Stimulated activated CD4-positive, alpha-beta T cell treated with anti-CD3 and anti-CD28 coated beads, Interleukin-15, amount 100 ng/mL, for 24 hours (primary cell): ENCODE data around the gene IFNGR2.
"Not testable (repeated sequence)": the region's sequence is repeated elsewhere in the genome, so short reads cannot be mapped to it uniquely, and the experiment has no call there.

Source experiments
- DNase-seq: peaks from one replicate; pipeline ENCODE4 v3.0.0-alpha.2; 2020

The IFNGR2 gene

GRCh38 chr21:33378081-33378480, 25.1 kb upstream of the IFNGR2 start:
- no peak for DNase-seq

- DNase-seq = not testable (repeated sequence)
Observed at GRCh38 chr21:33379934-33380333, 23.3 kb upstream of the IFNGR2 start.

GRCh38 chr21:33380483-33380998, 22.7 kb upstream of the IFNGR2 start:
- DNase-seq = peak; percentile 95

- DNase-seq = not testable (repeated sequence)
Observed at GRCh38 chr21:33381381-33381780, 21.8 kb upstream of the IFNGR2 start.

GRCh38 chr21:33383056-33383888, 19.9 kb upstream of the IFNGR2 start:
- DNase-seq = peak; percentile 75

GRCh38 chr21:33384841-33385331, 18.3 kb upstream of the IFNGR2 start:
- DNase-seq = peak; percentile 45

GRCh38 chr21:33386222-33386784, 16.9 kb upstream of the IFNGR2 start:
- DNase-seq = no peak

- DNase-seq = no peak
Observed at GRCh38 chr21:33387294-33387693, 15.9 kb upstream of the IFNGR2 start.

- no peak for DNase-seq
Observed at GRCh38 chr21:33388188-33388587, 15.0 kb upstream of the IFNGR2 start.

GRCh38 chr21:33390479-33390878, 12.7 kb upstream of the IFNGR2 start:
- no peak for DNase-seq

GRCh38 chr21:33391656-33392055, 11.6 kb upstream of the IFNGR2 start:
- DNase-seq = no peak

GRCh38 chr21:33392284-33392985, 10.8 kb upstream of the IFNGR2 start:
- no peak for DNase-seq

GRCh38 chr21:33393348-33393747, 9.9 kb upstream of the IFNGR2 start:
- DNase-seq = no peak

GRCh38 chr21:33394260-33394659, 9.0 kb upstream of the IFNGR2 start:
- no peak for DNase-seq

GRCh38 chr21:33395891-33396331, 7.3 kb upstream of the IFNGR2 start:
- DNase-seq = no peak

GRCh38 chr21:33396436-33396835, 6.8 kb upstream of the IFNGR2 start:
- no peak for DNase-seq

- no peak for DNase-seq
Observed at GRCh38 chr21:33396951-33397350, 6.3 kb upstream of the IFNGR2 start.

GRCh38 chr21:33397717-33398116, 5.5 kb upstream of the IFNGR2 start:
- no peak for DNase-seq

GRCh38 chr21:33398361-33398760, 4.9 kb upstream of the IFNGR2 start:
- no peak for DNase-seq

- DNase-seq = no peak
Observed at GRCh38 chr21:33401630-33401992, 1.6 kb upstream of the IFNGR2 start.

- no peak for DNase-seq
Observed at GRCh38 chr21:33402001-33402979, 923 bp upstream of the IFNGR2 start.
